PFSK-1 (cell line): Measurements from ENCODE around the gene PRDM4.

Experiments
- FOXP2 ChIP-seq: optimal IDR thresholded peaks from 2 replicates; pipeline ENCODE3; 2011; ENCODE audit warnings: borderline replicate concordance, control low read depth, inconsistent platforms; ENCODE audit not compliant: insufficient read depth; ENCODE audit errors: extremely low read length, extremely low read depth
- POLR2AphosphoS5 ChIP-seq: IDR thresholded peaks from 2 replicates; pipeline ENCODE4 v1.6.1; 2012; ENCODE audit warnings: low read depth, mild to moderate bottlenecking, control low read depth, low read length, moderate library complexity
- REST ChIP-seq, 2 experiments: IDR thresholded peaks; 2 replicates each; pipeline versions ENCODE4 v1.6.1 to v1.8.0; 2011 to 2012; ENCODE audit warnings: low read depth in 2 of 2, low read length in 2 of 2, control low read depth in 1 of 2, inconsistent platforms in 1 of 2, mild to moderate bottlenecking in 1 of 2, moderate library complexity in 1 of 2; ENCODE audit not compliant: insufficient read depth in 1 of 2
- SIN3A ChIP-seq: IDR thresholded peaks from 2 replicates; pipeline ENCODE4 v1.6.1; 2012; ENCODE audit warnings: mild to moderate bottlenecking, low read length, moderate library complexity, borderline replicate concordance; ENCODE audit not compliant: insufficient read depth
- TAF1 ChIP-seq: IDR thresholded peaks from 2 replicates; pipeline ENCODE4 v1.6.1; 2012; ENCODE audit warnings: low read length, control low read depth, borderline replicate concordance; ENCODE audit not compliant: insufficient read depth

PRDM4 gene

GRCh38 chr12:107736914-107737313, 24.0 kb downstream of the PRDM4 start:
- TF ChIP-seq FOXP2 (no peak), REST (IDR thresholded peaks at IDR 0.05; ENCODE audit: insufficient read depth in 1 of 2, low read depth in 2 of 2, low read length in 2 of 2) (no peak), TAF1 (no peak), POLR2AphosphoS5 (no peak), SIN3A (no peak)

- TF ChIP-seq POLR2AphosphoS5 (no peak), FOXP2 (no peak), SIN3A (no peak), TAF1 (no peak), REST (IDR thresholded peaks at IDR 0.05; ENCODE audit: insufficient read depth in 1 of 2, low read depth in 2 of 2, low read length in 2 of 2) (no peak)
Measured at GRCh38 chr12:107735763-107736162, 25.2 kb downstream of the PRDM4 start.

- TF ChIP-seq SIN3A = no peak
- no peak for TF ChIP-seq FOXP2
- TF ChIP-seq TAF1 = no peak
- TF ChIP-seq POLR2AphosphoS5 = no peak
- no peak for TF ChIP-seq REST (IDR thresholded peaks at IDR 0.05; ENCODE audit: insufficient read depth in 1 of 2, low read depth in 2 of 2, low read length in 2 of 2)
Measured at GRCh38 chr12:107734139-107734538, 26.8 kb downstream of the PRDM4 start.

GRCh38 chr12:107732365-107732764, 28.6 kb downstream of the PRDM4 start:
- no peak for TF ChIP-seq POLR2AphosphoS5

GRCh38 chr12:107731366-107731765, 29.6 kb downstream of the PRDM4 start:
- no peak for TF ChIP-seq POLR2AphosphoS5
- no peak for TF ChIP-seq REST (IDR thresholded peaks at IDR 0.05; ENCODE audit: insufficient read depth in 1 of 2, low read depth in 2 of 2, low read length in 2 of 2)
- TF ChIP-seq FOXP2 = no peak
- no peak for TF ChIP-seq SIN3A
- TF ChIP-seq TAF1 = no peak
